Uterus (tissue), 4 donors: Measurements from ENCODE around the gene FADS3. TPM values are rescaled to one million over a fixed set of nuclear protein-coding genes. Genes with fewer than 3 reads are reported as not detected.

Experiments
- DNase-seq, 2 donors: peaks; one replicate each; pipeline ENCODE4 v3.0.0-alpha.2; 2019 to 2020
- H3K27ac ChIP-seq, 2 donors: fragments of 200-600 bp; sonication (generic); 1 replicate in 1 of 2; 2 replicates in 1 of 2; pipeline ENCODE4 v1.5.1; 2016 to 2018
- H3K27me3 ChIP-seq, 2 donors: fragments of 200-600 bp; sonication (generic); one replicate each; pipeline ENCODE4 v1.5.1; 2018 to 2019; ENCODE audit warnings: control low read depth in 1 of 2
- H3K36me3 ChIP-seq, 2 donors: fragments of 200-600 bp; sonication (generic); one replicate each; pipeline ENCODE4 v1.5.1; 2019; ENCODE audit warnings: control low read depth in 1 of 2
- H3K4me1 ChIP-seq, 2 donors: fragments of 200-600 bp; sonication (generic); one replicate each; pipeline ENCODE4 v1.5.1; 2018 to 2019; ENCODE audit warnings: control low read depth in 1 of 2
- H3K4me3 ChIP-seq, 2 donors: fragments of 200-600 bp; sonication (generic); 1 replicate in 1 of 2; 2 replicates in 1 of 2; pipeline ENCODE4 v1.5.1; 2018 to 2019; ENCODE audit warnings: mild to moderate bottlenecking in 1 of 2
- H3K9me3 ChIP-seq, 2 donors: fragments of 200-600 bp; sonication (generic); one replicate each; pipeline ENCODE4 v1.5.1; 2019; ENCODE audit warnings: control low read depth in 1 of 2
- POLR2A ChIP-seq, 2 donors: fragments of 450-650 bp; IDR thresholded peaks; one replicate each; pipeline ENCODE4 v1.6.1; 2016; ENCODE audit warnings: antibody characterized with exemption in 2 of 2, mild to moderate bottlenecking in 1 of 2, moderate library complexity in 1 of 2
- intact Hi-C: fragments of 100-400 bp; cut with DNase I; formaldehyde crosslinking; loops from one replicate; pipeline ENCODE4 v1.15.1; 2023; ENCODE audit warnings: low total_unique reads
- total RNA-seq, 4 donors: library from RNA; depleted of rRNA in 3 of 4; stranded (reverse); fragments of >200 nt in 3 of 4; gene quantifications; one replicate each; pipeline versions ENCODE4 v1.1.0 to v1.2.4, GENCODE V29; 2014 to 2023
- TF ChIP-seq, protein P1 (sequence below), 4 experiments: fragments of 200-600 bp in 2 of 4; fragments of 450-650 bp in 2 of 4; sonication (generic) in 2 of 4; IDR thresholded peaks; one replicate each; pipeline ENCODE4 v1.5.1; 2016 to 2019; ENCODE audit warnings: antibody characterized with exemption in 4 of 4, mild to moderate bottlenecking in 2 of 4, moderate library complexity in 1 of 4
- donor health status: DM: yes; HTN: yes; CAD: no.

FADS3 gene, protein sequence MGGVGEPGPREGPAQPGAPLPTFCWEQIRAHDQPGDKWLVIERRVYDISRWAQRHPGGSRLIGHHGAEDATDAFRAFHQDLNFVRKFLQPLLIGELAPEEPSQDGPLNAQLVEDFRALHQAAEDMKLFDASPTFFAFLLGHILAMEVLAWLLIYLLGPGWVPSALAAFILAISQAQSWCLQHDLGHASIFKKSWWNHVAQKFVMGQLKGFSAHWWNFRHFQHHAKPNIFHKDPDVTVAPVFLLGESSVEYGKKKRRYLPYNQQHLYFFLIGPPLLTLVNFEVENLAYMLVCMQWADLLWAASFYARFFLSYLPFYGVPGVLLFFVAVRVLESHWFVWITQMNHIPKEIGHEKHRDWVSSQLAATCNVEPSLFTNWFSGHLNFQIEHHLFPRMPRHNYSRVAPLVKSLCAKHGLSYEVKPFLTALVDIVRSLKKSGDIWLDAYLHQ
- total RNA-seq = 10 to 100 TPM; 18.2 to 74.6 (median 32.0) TPM

DNA sequence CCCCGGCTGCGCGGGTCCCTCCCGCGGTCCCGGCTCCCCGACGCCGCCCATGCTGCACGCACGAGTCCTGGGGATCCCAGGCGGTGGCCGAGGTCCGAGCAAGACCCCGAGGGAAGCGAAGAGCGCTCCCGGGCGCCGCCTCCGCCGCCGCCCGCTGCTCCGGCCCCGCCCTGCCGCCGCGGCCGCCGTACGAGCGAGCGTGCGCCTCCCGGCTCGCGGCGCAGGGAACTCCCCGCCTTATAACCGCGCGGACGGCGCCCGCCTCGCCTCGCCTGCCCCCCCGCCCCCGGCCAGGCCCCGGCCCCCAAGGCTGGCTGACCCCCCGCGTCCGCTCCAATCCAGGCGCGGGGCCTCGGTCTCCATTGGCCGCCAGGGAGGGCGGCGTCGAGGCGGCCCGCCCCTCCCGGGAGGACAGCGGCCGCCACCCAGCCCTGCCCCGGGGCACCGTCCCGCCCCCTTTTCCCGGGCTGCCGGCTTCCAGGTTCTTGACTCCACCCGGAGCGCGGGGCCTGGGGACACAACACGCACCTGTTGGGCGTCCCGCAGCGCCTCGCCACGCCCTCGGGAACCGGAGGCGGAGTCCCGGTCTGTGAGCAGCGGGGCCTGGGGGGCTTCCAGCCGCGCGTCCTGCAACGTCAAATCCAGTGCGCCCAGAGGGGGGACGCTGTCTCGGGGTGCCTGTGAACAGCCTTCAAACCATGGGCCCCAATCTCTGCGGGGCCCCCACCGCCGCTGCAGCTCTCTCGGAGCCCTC lies at the start of gene FADS3:
Gene FADS3 (minus strand): TSS at position 215 of the 754 bp plus-strand sequence. CDS start 164 bp downstream, at position 51.
- Histone ChIP-seq H3K4me1 (peaks cover 0 to 9% of the 10 kb centered on the region in 2 donors), H3K36me3 (no peaks in the 10 kb centered on the region), H3K27ac (peak within 1 kb of the TSS; percentile 78 to 97), H3K27me3 (no peaks in the 10 kb centered on the region), H3K9me3 (no peaks in the 10 kb centered on the region), H3K4me3 (peak within 1 kb of the TSS; percentile 41 to 96)
- intact Hi-C loops = loop anchor here (10.0 kb wide), 1 partner anchor 97 kb away; the partner anchor contains the start of genes FEN1 and TMEM258
- TF ChIP-seq, protein P1, sequence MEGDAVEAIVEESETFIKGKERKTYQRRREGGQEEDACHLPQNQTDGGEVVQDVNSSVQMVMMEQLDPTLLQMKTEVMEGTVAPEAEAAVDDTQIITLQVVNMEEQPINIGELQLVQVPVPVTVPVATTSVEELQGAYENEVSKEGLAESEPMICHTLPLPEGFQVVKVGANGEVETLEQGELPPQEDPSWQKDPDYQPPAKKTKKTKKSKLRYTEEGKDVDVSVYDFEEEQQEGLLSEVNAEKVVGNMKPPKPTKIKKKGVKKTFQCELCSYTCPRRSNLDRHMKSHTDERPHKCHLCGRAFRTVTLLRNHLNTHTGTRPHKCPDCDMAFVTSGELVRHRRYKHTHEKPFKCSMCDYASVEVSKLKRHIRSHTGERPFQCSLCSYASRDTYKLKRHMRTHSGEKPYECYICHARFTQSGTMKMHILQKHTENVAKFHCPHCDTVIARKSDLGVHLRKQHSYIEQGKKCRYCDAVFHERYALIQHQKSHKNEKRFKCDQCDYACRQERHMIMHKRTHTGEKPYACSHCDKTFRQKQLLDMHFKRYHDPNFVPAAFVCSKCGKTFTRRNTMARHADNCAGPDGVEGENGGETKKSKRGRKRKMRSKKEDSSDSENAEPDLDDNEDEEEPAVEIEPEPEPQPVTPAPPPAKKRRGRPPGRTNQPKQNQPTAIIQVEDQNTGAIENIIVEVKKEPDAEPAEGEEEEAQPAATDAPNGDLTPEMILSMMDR (IDR thresholded peaks at IDR 0.05) = peak in 1 of 4 experiments; percentile 13
- peak; percentile 74 for TF ChIP-seq POLR2A (IDR thresholded peaks at IDR 0.05)
- peak; percentile 86 to 87 for DNase-seq

DNA sequence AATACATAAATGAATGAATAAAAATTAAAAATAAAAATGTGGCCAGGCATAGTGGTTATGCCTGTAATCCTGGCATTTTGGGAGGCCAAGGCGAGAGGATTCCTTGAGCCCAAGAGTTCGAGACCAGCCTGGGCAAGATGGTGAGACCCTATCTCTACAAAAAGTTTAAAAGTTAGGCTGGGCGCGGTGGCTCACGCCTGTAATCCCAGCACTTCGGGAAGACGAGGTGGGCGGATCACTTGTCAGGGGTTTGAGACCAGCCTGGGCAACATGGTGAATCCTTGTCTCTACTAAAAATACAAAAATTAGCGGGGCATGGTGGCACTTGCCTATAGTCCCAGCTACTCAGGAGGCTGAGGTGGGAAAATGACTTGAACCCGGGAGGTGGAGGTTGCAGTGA lies 49.1 kb upstream of the FADS3 start:
- no peak overlapping the region for H3K4me3 ChIP-seq
- H3K27ac ChIP-seq = no peak overlapping the region
- H3K36me3 ChIP-seq = no peaks in the 10 kb centered on the region
- H3K27me3 ChIP-seq = no peaks in the 10 kb centered on the region
- intact Hi-C loops = no loop called here
- TF ChIP-seq POLR2A (IDR thresholded peaks at IDR 0.05) = no peak
- TF ChIP-seq, protein P1 (IDR thresholded peaks at IDR 0.05) = no peak
- no peak for DNase-seq
- H3K4me1 ChIP-seq = no peaks in the 10 kb centered on the region
- H3K9me3 ChIP-seq = no peaks in the 10 kb centered on the region

DNA sequence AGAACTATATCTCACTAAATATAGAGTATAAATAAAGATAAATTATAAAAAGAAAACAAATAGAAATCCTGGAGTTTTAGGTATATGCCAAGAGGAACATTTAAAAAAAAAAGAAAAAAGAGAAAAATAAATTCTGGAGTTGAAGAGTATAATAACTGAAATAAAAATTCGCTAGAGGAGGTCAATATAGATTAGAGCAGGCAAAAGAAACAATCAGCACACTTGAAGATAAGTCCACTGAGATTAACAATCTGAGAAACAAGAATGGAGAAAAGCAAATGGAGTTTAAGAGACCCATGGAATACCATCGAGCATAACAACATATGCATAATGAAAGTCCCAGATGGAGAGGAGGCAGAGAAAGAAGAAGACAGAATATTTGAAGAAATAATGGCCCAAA lies 44.5 kb upstream of the FADS3 start:
- no peak overlapping the region for H3K27ac ChIP-seq
- no peaks in the 10 kb centered on the region for H3K4me1 ChIP-seq
- intact Hi-C loops = loop anchor here (10.0 kb wide), 1 partner anchor 1089 kb away; no protein-coding TSS in a partner anchor
- no peaks in the 10 kb centered on the region for H3K27me3 ChIP-seq
- TF ChIP-seq, protein P1 (IDR thresholded peaks at IDR 0.05) = no peak
- no peak for TF ChIP-seq POLR2A (IDR thresholded peaks at IDR 0.05)
- H3K4me3 ChIP-seq = no peak overlapping the region
- no peaks in the 10 kb centered on the region for H3K9me3 ChIP-seq
- no peak for DNase-seq
- no peaks in the 10 kb centered on the region for H3K36me3 ChIP-seq

DNA sequence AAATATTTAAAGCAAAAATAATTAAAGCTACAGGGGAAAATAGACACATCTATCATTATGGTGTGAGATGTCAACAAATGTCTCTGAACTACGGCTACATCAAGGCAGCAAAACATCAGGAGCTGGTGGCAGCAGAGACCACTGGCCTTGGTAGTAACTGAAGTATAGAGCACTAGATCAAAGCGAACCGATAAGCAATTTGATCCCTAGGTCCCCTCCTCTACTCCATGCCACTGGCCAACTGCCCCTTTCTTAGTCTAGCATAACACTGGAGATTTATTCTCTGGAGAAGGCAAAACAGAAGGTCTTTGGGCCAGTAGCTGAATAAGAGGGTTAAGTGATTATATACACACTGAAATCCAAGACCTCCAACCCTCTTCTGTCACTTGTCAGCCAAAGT lies 39.6 kb upstream of the FADS3 start:
- no peak overlapping the region for H3K4me3 ChIP-seq
- no peaks in the 10 kb centered on the region for H3K4me1 ChIP-seq
- H3K27ac ChIP-seq = no peak overlapping the region
- no peak for DNase-seq
- TF ChIP-seq, protein P1 (IDR thresholded peaks at IDR 0.05) = no peak
- TF ChIP-seq POLR2A (IDR thresholded peaks at IDR 0.05) = no peak
- H3K9me3 ChIP-seq = no peaks in the 10 kb centered on the region
- no peaks in the 10 kb centered on the region for H3K36me3 ChIP-seq
- intact Hi-C loops = loop anchor here (10.0 kb wide), 1 partner anchor 1094 kb away; no protein-coding TSS in a partner anchor
- H3K27me3 ChIP-seq = no peaks in the 10 kb centered on the region
